Neutrophil (primary cell): ENCODE measurements around the gene FKBP5.

ENCODE experiments used
- H3K27ac ChIP-seq: fragments of 200-600 bp; sonication (generic); 2 replicates; pipeline ENCODE4 v1.5.1; 2016; ENCODE audit warnings: mild to moderate bottlenecking, moderate library complexity
- H3K27me3 ChIP-seq: fragments of 200-600 bp; sonication (generic); 2 replicates; pipeline ENCODE4 v1.6.0; 2016; ENCODE audit warnings: mild to moderate bottlenecking
- H3K36me3 ChIP-seq: fragments of 200-600 bp; sonication (generic); 2 replicates; pipeline ENCODE4 v1.5.1; 2017
- H3K4me1 ChIP-seq, 2 experiments: fragments of 200-600 bp in 1 of 2; sonication (generic) in 1 of 2; 1 replicate in 1 of 2; 2 replicates in 1 of 2; pipeline versions ENCODE4 v1.5.1 to v1.6.1; 2013 to 2016; ENCODE audit warnings: low read depth in 1 of 2, low read length in 1 of 2, mild to moderate bottlenecking in 1 of 2, moderate library complexity in 1 of 2; ENCODE audit not compliant: control insufficient read depth in 1 of 2, insufficient read depth in 1 of 2
- H3K4me3 ChIP-seq, 2 experiments: fragments of 200-600 bp in 1 of 2; sonication (generic) in 1 of 2; 1 replicate in 1 of 2; 2 replicates in 1 of 2; pipeline ENCODE4 v1.5.1; 2013 to 2016; ENCODE audit warnings: low read depth in 1 of 2, low read length in 1 of 2, mild to moderate bottlenecking in 1 of 2, moderate library complexity in 1 of 2
- H3K9me3 ChIP-seq: fragments of 200-600 bp; sonication (generic); 2 replicates; pipeline ENCODE4 v1.5.1; 2016
- CTCF ChIP-seq: fragments of 200-600 bp; sonication (generic); IDR thresholded peaks from 2 replicates; pipeline ENCODE4 v1.5.1; 2016; ENCODE audit warnings: antibody characterized with exemption

Gene FKBP5

GRCh38 chr6:35648203-35648602 lies 40.5 kb downstream of the FKBP5 start:
- Histone ChIP-seq H3K9me3 (no peaks in the 10 kb centered on the region), H3K27me3 (no peaks in the 10 kb centered on the region), H3K4me3 (no peak overlapping the region), H3K27ac (no peak overlapping the region), H3K4me1 (no peaks in the 10 kb centered on the region), H3K36me3 (no peaks in the 10 kb centered on the region)
- no peak for TF ChIP-seq CTCF

- Histone ChIP-seq H3K9me3 (no peaks in the 10 kb centered on the region), H3K36me3 (peaks cover 6% of the 10 kb centered on the region), H3K4me1 (no peaks in the 10 kb centered on the region), H3K4me3 (no peak overlapping the region), H3K27me3 (no peaks in the 10 kb centered on the region), H3K27ac (no peak overlapping the region)
- TF ChIP-seq CTCF = no peak
Measured at GRCh38 chr6:35647400-35647799, 41.3 kb downstream of the FKBP5 start.

GRCh38 chr6:35643162-35643535 lies 45.6 kb downstream of the FKBP5 start:
- H3K9me3 ChIP-seq = no peaks in the 10 kb centered on the region
- no peak overlapping the region for H3K27ac ChIP-seq
- H3K4me1 ChIP-seq = no peaks in the 10 kb centered on the region
- no peak overlapping the region for H3K4me3 ChIP-seq
- H3K36me3 ChIP-seq = peaks cover 32% of the 10 kb centered on the region
- TF ChIP-seq CTCF = no peak
- H3K27me3 ChIP-seq = no peaks in the 10 kb centered on the region

- peaks cover 32% of the 10 kb centered on the region for H3K36me3 ChIP-seq
- H3K4me3 ChIP-seq = no peak overlapping the region
- H3K4me1 ChIP-seq = no peaks in the 10 kb centered on the region
- TF ChIP-seq CTCF = no peak
- no peaks in the 10 kb centered on the region for H3K27me3 ChIP-seq
- H3K27ac ChIP-seq = no peak overlapping the region
- H3K9me3 ChIP-seq = no peaks in the 10 kb centered on the region
Measured at GRCh38 chr6:35642471-35643161, 46.1 kb downstream of the FKBP5 start.

- H3K27ac ChIP-seq = no peak overlapping the region
- no peaks in the 10 kb centered on the region for H3K4me1 ChIP-seq
- H3K9me3 ChIP-seq = no peaks in the 10 kb centered on the region
- no peak for TF ChIP-seq CTCF
- no peak overlapping the region for H3K4me3 ChIP-seq
- H3K36me3 ChIP-seq = peaks cover 47% of the 10 kb centered on the region
- H3K27me3 ChIP-seq = no peaks in the 10 kb centered on the region
Measured at GRCh38 chr6:35640017-35640664, 48.6 kb downstream of the FKBP5 start.
